AG04449 (cell line): ENCODE results near the gene AFF3.
"Not testable (repeated sequence)": the region's sequence is repeated elsewhere in the genome, so short reads cannot be mapped to it uniquely, and the experiment has no call there.

Source experiments
- CTCF ChIA-PET: fragments of 350-600 bp; formaldehyde crosslinking; extraction: SDS; loops from one replicate; lab custom pipeline; 2021; ENCODE audit warnings: antibody characterized with exemption; lab: Yijun Ruan, JAX
- POLR2A ChIA-PET: fragments of 400-600, 350-600 bp; formaldehyde crosslinking; extraction: SDS; loops from one replicate; lab custom pipeline; 2020; ENCODE audit warnings: antibody characterized with exemption, inconsistent platforms; lab: Yijun Ruan, JAX
- DNase-seq: peaks from one replicate; pipeline ENCODE4 v3.0.0-alpha.2; 2010; ENCODE audit warnings: low read depth, low spot score
- H3K4me3 ChIP-seq: 2 replicates; pipeline ENCODE4 v1.5.1; 2011; ENCODE audit warnings: low read depth, mild to moderate bottlenecking, control low read depth, low read length
- TF ChIP-seq, protein P1 (sequence below): IDR thresholded peaks from one replicate; pipeline ENCODE4 v1.5.1; 2011; ENCODE audit warnings: mild to moderate bottlenecking, moderate library complexity, low read length, control low read depth, inconsistent platforms; ENCODE audit not compliant: insufficient read depth; ENCODE audit errors: missing control alignments

AFF3 gene

DNA sequence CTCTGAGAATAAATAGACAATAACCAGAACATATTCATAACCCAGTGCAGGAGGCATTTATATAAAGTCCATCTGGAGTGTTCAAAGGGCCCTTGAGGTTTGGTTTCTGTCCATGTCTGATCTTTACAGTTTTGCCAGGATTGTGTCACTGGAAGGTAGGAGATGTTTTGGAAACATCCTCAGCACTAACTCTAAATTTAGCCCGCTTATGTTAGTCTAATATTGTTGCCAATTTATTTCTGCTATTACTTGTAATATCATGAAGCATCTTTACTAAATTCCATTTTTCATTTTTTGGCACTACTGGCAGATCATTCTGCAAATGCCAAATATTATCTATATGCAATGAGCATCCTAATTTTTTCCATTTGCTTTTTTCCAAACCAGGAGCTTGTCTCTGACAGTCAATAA is 630.2 kb downstream of the AFF3 start:
- no peak overlapping the region for H3K4me3 ChIP-seq
- TF ChIP-seq, protein P1, sequence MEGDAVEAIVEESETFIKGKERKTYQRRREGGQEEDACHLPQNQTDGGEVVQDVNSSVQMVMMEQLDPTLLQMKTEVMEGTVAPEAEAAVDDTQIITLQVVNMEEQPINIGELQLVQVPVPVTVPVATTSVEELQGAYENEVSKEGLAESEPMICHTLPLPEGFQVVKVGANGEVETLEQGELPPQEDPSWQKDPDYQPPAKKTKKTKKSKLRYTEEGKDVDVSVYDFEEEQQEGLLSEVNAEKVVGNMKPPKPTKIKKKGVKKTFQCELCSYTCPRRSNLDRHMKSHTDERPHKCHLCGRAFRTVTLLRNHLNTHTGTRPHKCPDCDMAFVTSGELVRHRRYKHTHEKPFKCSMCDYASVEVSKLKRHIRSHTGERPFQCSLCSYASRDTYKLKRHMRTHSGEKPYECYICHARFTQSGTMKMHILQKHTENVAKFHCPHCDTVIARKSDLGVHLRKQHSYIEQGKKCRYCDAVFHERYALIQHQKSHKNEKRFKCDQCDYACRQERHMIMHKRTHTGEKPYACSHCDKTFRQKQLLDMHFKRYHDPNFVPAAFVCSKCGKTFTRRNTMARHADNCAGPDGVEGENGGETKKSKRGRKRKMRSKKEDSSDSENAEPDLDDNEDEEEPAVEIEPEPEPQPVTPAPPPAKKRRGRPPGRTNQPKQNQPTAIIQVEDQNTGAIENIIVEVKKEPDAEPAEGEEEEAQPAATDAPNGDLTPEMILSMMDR = no peak
- POLR2A ChIA-PET = no interaction called here
- CTCF ChIA-PET = no interaction called here
- no peak for DNase-seq

- ChIA-PET CTCF (no interaction called here), POLR2A (no interaction called here)
These were observed 633.0 kb downstream of the AFF3 start for GRCh38 chr2:99509387-99509786.

DNA sequence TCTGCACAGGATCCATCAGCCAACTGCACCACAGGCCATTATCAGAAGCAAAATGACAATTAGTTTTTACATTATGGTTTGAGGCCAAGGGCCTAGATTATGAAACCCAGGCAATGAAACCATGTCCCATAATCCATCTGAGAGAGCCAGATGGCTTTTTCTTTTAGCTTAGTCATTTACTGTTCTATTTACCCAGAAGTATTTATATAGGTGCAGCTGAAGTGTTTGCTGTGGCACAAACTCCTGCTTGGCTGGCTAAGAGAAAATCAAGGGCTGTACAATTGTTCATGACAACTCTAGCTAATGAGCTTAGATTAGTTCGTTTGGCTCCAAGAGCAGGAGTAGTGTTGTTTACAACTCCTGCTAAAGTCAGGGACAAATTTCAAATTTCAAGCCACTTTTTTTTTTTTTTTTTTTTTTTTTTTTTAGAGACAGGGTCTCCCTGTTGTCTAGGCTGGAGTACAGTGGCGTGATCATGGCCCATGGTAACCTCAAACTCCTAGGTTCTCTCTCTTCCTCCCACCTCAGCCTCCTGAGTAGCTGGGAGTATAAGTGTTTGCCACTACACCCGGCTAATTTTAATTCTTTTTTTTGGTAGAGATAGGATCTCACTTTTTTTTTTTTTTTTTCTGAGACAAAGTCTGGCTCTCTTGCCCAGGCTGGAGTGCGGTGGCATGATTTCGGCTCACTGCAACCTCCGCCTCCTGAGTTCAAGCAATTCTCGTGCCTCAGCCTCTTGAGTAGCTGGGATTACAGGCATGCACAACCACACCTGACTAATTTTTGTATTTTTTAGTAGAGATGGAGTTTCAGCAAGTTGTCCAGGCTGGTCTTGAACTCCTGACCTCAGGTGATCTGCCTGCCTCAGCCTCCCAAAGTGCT is 634.2 kb downstream of the AFF3 start:
- ChIA-PET POLR2A (no interaction called here), CTCF (no interaction called here)
- TF ChIP-seq, protein P1 = no peak
- no peak overlapping the region for H3K4me3 ChIP-seq
- DNase-seq = no peak

More at GRCh38 chr2:99509387-99509786, 633.0 kb downstream of the AFF3 start:
- H3K4me3 ChIP-seq = no peak overlapping the region
- TF ChIP-seq, protein P1 = no peak
- DNase-seq = no peak

DNA sequence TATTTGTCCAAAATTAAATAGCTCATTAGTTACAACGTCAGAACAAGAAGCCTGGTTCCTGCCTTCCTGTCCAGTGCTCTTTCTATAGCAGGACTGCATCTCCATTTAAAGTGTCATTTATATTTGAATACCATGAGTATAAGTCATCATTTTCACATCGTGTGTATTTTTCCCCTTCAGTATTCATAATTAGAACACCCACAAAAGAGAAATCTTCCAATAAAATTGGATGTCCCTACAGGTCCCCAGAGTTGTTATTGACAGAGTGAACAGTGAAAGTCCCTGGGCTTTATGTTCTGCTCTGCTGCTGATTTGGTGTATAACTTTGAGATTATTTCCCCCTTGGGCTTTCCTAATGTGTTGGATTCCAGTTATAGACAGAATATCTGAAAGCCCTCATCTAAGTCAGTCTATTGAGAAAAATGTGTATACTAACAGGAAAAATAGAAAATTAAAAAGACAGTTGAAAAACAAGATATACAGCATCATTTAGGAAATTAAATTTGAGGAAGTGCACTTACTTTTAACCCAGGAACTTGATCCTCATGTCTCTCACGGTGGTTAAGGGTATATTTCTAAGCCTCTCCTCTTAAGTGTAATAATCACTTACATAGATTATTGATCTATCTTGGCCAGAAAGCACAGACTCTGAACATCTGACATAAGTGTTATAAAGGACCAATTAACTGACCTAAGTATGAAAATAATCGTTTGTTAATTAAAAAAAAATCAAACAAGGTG is 637.4 kb downstream of the AFF3 start:
- no peak overlapping the region for H3K4me3 ChIP-seq
- ChIA-PET CTCF (no interaction called here), POLR2A (no interaction called here)
- TF ChIP-seq, protein P1 = no peak
- no peak for DNase-seq

- POLR2A ChIA-PET, DNase-seq, H3K4me3 ChIP-seq: not testable (repeated sequence)
- CTCF ChIA-PET = interaction anchor here (0.9 kb wide), 1 partner anchor 9 kb away, joined by 3 read pairs; no protein-coding TSS in a partner anchor
These were observed 638.6 kb downstream of the AFF3 start for GRCh38 chr2:99503662-99504416.

DNA sequence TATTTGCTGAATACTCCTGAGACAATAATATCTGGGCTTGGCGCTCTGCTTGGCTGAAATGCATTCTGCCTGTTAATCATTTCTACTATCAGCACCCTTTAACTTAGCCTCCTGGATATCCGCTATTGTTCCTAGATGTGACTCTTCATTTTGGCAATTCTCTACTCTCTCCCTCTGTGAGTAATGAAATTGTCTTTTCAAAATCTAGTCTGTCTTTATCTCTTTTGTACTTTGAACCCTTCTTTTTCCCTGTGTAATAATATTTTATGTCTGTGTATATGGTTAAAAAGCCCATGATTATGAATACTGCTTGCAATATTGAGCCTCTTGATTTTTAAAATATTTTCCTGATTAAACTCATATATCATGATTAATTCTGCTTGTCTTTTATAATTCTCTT is 646.4 kb downstream of the AFF3 start:
- H3K4me3 ChIP-seq = no peak overlapping the region
- ChIA-PET POLR2A (no interaction called here), CTCF (no interaction called here)
- TF ChIP-seq, protein P1 = no peak
- no peak for DNase-seq
